Fibroblast of villous mesenchyme (primary cell): ENCODE measurements around the gene RSU1. TPM values are rescaled to one million over a fixed set of nuclear protein-coding genes. Genes with fewer than 3 reads are reported as not detected.

Source experiments
- DNase-seq: peaks from one replicate; pipeline ENCODE4 v3.0.0-alpha.2; 2010; ENCODE audit warnings: low read depth
- H3K4me3 ChIP-seq: 2 replicates; pipeline ENCODE4 v1.5.1; 2011; ENCODE audit warnings: low read depth, mild to moderate bottlenecking, low read length
- total RNA-seq: library from RNA; depleted of rRNA; stranded (reverse); fragments of >200 nt; gene quantifications from 2 replicates; pipeline ENCODE4 v1.2.3, GENCODE V29; 2012
- TF ChIP-seq, protein P1 (sequence below): IDR thresholded peaks from 2 replicates; pipeline ENCODE4 v1.5.1; 2012; ENCODE audit warnings: low read depth, mild to moderate bottlenecking, low read length; ENCODE audit not compliant: insufficient read depth

Gene RSU1
- total RNA-seq, 1 donor: 114 TPM

DNA sequence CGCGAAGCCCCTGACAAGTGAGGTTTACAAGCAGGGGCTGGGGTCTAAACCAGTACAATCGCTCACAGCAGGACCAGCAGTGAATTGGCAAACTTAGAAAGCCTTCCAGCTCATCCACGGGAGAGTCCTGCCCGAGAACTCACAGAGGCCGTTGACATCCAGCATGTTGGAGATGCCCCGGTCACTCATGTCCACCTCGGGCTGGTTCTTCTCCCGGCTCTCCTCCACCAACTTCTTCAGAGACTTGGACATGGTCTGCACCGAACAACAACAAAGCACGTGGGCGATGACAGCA, 447 bp downstream of the RSU1 start:
- DNase-seq: no peak

DNA sequence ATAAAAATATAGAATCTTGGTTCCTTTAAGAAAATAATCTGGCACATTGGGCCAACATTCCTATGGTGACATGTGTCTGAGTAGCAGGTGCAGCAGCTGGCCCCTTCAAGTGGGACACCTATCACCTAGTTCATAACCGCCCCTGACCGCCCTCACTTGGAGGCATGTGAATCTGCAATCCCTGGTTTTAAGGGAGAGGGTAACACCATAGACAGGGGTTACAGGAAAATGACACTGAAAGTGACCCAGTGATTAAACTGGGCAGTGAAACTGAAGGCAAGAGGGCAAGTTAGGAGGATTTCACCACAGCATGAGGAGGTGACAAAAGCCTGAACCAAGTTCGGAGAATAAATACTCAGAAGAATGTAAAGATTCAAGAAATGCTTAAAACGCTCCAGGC, 1.1 kb downstream of the RSU1 start:
- DNase-seq: peak; percentile 7
- TF ChIP-seq, protein P1, sequence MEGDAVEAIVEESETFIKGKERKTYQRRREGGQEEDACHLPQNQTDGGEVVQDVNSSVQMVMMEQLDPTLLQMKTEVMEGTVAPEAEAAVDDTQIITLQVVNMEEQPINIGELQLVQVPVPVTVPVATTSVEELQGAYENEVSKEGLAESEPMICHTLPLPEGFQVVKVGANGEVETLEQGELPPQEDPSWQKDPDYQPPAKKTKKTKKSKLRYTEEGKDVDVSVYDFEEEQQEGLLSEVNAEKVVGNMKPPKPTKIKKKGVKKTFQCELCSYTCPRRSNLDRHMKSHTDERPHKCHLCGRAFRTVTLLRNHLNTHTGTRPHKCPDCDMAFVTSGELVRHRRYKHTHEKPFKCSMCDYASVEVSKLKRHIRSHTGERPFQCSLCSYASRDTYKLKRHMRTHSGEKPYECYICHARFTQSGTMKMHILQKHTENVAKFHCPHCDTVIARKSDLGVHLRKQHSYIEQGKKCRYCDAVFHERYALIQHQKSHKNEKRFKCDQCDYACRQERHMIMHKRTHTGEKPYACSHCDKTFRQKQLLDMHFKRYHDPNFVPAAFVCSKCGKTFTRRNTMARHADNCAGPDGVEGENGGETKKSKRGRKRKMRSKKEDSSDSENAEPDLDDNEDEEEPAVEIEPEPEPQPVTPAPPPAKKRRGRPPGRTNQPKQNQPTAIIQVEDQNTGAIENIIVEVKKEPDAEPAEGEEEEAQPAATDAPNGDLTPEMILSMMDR: no peak
- H3K4me3 ChIP-seq: peak overlapping the region; percentile 95

More for the DNA sequence above, 447 bp downstream of the RSU1 start:
- TF ChIP-seq, protein P1: no peak
- H3K4me3 ChIP-seq: peak overlapping the region; percentile 95

DNA sequence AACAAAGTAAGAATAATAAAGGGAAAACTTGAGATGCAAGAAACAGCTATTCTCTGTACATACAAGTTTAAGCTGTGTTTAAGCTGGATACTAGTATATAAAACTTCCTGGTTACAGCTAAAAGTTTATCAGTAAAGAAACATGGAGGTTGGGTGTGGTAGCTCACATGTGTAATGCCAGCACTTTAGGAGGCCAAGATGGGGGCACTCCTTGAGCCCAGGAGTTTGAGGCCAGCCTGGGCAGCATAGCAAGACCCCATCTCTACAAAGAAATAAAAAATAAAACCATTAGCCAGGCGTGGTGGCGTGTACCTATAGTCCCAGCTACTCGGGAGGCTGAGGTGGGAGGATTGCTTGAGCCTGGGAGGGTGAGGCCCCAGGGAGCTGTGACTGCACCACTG, 3.2 kb downstream of the RSU1 start:
- no peak overlapping the region for H3K4me3 ChIP-seq
- TF ChIP-seq, protein P1: no peak

DNA sequence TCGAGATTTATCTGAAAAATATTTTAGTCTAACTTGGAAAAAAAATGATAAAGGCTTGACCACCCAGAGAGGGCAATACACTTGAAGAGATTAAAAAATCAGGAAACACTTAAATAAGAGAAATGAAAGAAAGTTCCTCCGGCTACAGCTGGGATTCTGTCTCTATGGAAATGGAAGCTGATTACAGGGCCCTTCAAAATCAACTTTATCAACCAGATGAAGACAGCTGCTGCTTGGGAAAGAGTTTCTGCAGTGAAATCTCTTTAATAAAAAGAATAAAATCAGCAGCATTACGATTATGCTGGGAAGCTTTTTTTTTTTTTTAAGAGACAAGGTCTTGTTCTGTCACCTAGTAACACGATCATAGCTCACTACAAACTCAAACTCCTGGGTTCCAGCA, 4.5 kb downstream of the RSU1 start:
- TF ChIP-seq, protein P1: no peak
- DNase-seq: no peak
- H3K4me3 ChIP-seq: no peak overlapping the region

More for the DNA sequence above, 3.2 kb downstream of the RSU1 start:
- DNase-seq: no peak

DNA sequence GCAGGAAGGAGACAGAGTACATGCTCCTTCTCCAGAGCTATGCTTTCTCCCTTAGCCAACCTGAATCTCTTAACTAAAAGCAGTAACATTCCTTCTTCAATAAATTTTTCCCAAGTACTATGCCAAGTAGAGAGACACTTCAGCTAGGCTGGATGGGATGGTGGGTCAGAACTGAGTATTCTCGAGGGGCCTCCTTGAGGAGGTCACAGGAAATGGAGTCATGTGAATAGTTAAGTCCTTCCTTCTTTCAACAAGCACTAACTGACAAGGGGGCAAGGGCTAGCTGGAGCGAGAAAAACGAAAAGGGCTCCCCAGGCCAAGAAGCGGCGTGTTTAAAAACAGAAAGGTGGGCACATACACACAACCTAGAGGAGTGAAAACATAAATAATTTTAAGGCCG, 5.5 kb downstream of the RSU1 start:
- no peak overlapping the region for H3K4me3 ChIP-seq
- TF ChIP-seq, protein P1: no peak
- no peak for DNase-seq

DNA sequence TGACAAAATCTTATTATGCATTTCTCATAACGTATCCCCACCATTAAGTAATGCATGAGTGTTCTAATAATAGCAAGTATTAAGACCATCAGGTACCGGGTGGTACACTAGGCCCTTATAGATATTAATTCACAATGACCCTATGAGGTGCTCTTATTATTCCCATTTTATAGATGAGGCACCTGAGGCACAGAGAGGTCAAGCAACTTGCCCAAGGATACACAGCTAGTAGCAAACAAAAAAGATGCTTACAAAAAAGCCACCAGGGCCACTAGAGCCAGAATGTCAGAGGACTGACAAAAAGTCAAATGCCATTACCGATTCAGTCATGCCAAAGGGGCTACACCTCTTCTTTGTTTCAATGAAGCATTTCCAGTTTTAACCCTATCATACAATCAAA, 5.9 kb downstream of the RSU1 start:
- no peak overlapping the region for H3K4me3 ChIP-seq
- no peak for DNase-seq
- TF ChIP-seq, protein P1: no peak

DNA sequence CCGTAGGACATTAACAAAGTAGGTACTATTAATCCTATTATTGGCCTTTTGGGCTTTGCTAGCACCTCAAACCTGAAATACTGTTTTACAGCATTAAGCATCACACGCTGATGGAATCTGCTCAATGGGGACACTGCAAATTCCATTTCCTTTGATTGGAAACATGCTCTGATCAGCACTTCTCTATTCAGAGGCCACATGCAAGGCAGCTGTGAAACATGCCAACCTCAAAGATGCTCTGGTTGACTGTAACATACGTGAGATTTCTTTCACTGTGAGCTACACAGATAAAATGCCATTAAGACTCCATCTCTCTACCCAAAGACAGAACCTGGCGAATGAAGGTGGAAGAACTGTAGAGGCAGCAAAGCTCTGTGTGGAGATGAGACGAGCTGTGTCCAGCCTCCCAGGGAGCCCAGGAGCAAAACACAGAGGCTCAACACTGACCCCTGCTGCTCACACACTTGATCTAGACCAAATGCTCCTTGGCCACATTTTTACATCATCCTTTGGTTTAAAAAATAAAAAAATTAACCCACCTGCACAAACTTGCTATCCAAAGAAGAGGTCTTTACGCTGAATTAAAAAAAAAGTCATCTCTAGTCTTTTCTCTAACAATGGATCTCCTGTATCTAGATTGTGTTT, 8.0 kb downstream of the RSU1 start:
- H3K4me3 ChIP-seq: no peak overlapping the region
- TF ChIP-seq, protein P1: peak; percentile 67
- DNase-seq: peak; percentile 50
